Choroid plexus epithelial cell (primary cell): Measurements from ENCODE around the gene SREK1.

Source experiments
- DNase-seq: peaks from one replicate; pipeline ENCODE4 v3.0.0-alpha.2; 2010; ENCODE audit warnings: low read depth
- H3K4me3 ChIP-seq: 2 replicates; pipeline ENCODE4 v1.5.1; 2011; ENCODE audit warnings: low read depth, mild to moderate bottlenecking, control low read depth, low read length, moderate library complexity
- TF ChIP-seq, protein P1 (sequence below): conservative IDR thresholded peaks from 2 replicates; pipeline ENCODE4 v1.5.1; 2011; ENCODE audit warnings: low read depth, mild to moderate bottlenecking, control low read depth, inconsistent platforms, low read length, moderate library complexity

SREK1 gene

DNA sequence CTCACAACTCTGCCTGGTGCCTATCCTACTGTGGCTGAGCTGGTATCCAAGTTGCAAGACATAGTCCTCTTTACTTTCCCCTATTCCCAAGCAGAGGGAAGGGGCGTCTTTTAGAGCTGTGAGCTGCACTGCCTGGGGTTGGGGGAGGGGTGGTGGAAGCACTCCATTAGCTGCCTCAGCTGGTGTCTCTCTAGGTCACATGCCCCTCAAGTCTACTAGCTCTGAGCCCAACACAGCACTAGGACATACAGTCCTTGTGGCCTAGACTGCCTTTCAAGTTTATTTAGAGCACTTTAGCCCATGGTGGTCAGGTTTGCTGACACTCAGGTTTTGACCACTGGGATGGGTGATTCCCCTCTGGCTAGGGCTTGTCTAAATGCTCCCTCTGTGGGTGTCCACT lies 54.7 kb downstream of the SREK1 start:
- DNase-seq, result no peak
- no peak overlapping the region for H3K4me3 ChIP-seq
- TF ChIP-seq, protein P1, sequence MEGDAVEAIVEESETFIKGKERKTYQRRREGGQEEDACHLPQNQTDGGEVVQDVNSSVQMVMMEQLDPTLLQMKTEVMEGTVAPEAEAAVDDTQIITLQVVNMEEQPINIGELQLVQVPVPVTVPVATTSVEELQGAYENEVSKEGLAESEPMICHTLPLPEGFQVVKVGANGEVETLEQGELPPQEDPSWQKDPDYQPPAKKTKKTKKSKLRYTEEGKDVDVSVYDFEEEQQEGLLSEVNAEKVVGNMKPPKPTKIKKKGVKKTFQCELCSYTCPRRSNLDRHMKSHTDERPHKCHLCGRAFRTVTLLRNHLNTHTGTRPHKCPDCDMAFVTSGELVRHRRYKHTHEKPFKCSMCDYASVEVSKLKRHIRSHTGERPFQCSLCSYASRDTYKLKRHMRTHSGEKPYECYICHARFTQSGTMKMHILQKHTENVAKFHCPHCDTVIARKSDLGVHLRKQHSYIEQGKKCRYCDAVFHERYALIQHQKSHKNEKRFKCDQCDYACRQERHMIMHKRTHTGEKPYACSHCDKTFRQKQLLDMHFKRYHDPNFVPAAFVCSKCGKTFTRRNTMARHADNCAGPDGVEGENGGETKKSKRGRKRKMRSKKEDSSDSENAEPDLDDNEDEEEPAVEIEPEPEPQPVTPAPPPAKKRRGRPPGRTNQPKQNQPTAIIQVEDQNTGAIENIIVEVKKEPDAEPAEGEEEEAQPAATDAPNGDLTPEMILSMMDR, result no peak

DNA sequence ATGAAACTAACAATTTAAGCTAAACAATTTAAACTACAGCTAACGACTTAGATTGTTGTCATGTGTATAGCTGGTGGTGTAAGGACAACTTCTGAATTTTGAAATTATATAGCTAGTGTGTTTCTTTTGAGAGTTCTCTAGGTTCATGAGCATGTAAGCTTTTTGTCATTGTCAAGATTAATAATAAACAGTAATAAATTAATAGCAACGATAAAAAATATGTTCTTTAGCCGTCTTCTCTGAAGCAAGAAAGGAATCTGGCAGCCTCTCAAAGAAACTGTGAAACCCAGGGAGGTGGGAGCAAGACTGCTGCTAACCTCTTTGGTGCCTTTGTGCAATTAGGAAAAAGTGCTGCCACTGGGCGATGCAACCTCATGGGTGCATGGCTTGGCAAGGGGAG lies 59.4 kb downstream of the SREK1 start:
- TF ChIP-seq, protein P1, result no peak
- no peak overlapping the region for H3K4me3 ChIP-seq
- no peak for DNase-seq

DNA sequence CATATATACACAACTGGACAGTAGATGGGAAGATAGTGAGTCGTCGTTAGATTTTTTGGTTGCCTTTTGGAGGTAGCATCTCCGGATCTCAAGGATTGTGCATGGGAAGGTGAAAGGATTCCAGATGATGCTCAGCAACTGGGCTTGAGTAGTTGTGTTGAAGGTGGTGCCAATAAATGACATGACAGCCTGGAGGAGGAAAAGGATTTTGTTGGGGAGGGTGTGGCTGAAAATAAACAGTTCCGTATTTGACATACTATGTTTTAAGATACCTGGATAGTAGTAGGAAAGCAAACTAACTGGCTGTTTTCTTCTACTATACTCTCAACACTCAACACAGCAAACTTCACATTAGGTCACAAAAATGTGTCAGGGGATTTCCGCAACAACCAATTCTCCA lies 62.4 kb downstream of the SREK1 start:
- TF ChIP-seq, protein P1, result no peak
- no peak for DNase-seq

GRCh38 chr5:66207800-66208561 lies 63.9 kb downstream of the SREK1 start:
- TF ChIP-seq, protein P1, result no peak
- no peak overlapping the region for H3K4me3 ChIP-seq
- DNase-seq, result peak; percentile 42

More for the DNA sequence above, 62.4 kb downstream of the SREK1 start:
- no peak overlapping the region for H3K4me3 ChIP-seq

DNA sequence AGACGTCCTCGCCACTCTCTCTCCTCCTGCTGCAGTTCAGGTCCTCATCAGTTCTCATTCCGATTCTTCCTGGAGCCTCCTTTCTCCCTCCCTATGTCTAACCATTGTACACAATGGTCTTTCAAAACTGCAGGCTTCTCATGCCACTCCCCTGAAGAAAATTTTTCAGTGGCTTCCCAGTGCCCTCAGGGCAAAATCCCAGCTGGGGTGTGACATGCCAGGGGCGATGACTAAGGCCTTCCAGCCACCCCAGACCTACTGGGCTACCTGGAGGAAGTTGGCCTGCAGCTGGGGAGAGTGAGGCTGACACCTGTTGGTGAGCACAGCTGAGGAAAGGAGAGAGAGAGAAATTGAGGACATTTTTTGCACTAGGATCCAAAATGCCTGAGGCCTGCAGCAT lies 65.2 kb downstream of the SREK1 start:
- TF ChIP-seq, protein P1, result no peak
- no peak for DNase-seq
- no peak overlapping the region for H3K4me3 ChIP-seq

GRCh38 chr5:66209794-66210193 lies 65.7 kb downstream of the SREK1 start:
- no peak for DNase-seq
- H3K4me3 ChIP-seq, result no peak overlapping the region
- TF ChIP-seq, protein P1, result no peak

- no peak for DNase-seq
- TF ChIP-seq, protein P1, result no peak
- H3K4me3 ChIP-seq, result no peak overlapping the region
These were observed 69.4 kb downstream of the SREK1 start for GRCh38 chr5:66213533-66213932.
